ENCODE measurements around the gene CRHR1. TPM values are rescaled to one million over a fixed set of nuclear protein-coding genes. Genes with fewer than 3 reads are reported as not detected.

CRHR1 gene
- total RNA-seq, 1 donor from 2014 or later: not detected

DNA sequence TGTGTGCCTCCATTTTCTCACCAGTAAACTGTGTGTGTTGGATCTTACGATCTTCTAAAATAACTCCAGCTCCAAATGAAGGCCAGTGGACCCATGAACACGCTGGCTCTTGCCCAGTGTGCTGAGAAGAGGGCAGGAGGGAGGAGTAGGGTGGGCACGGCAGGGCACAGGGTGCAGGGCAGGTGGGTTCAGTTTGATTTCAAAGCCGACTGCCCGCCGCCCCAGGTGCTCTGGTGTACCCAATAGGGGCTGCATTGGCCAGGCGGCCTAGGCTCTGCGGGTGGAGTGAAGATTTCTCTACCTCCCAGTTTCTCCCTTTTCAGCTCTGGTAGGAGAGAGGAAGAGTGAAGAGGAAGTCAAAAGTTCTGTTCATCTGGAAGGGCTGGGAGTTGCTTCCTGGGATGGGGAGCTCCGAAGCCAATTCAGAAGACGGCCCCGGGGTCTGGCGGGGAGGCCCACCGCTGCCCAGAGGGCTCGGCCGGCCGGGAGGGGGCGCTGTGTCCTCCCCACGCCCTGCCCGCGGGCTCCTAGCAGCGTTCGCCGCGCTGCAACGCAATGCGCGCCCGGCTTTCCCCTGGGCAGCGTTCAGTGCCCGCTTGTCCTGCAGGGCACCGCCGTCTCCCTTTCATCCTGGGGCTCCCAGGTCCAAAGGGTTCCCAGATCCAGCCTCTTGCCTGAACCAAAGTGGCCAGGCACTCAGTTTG, 1.1 kb upstream of the CRHR1 start:
- FAIRE-seq (no peak), DNase-seq (ENCODE audit: low read depth) (no peak)
- no peaks in the 10 kb centered on the region for H3K36me3 ChIP-seq (ENCODE audit: control insufficient read depth, insufficient read depth, low read length)
- TF ChIP-seq, protein P1, sequence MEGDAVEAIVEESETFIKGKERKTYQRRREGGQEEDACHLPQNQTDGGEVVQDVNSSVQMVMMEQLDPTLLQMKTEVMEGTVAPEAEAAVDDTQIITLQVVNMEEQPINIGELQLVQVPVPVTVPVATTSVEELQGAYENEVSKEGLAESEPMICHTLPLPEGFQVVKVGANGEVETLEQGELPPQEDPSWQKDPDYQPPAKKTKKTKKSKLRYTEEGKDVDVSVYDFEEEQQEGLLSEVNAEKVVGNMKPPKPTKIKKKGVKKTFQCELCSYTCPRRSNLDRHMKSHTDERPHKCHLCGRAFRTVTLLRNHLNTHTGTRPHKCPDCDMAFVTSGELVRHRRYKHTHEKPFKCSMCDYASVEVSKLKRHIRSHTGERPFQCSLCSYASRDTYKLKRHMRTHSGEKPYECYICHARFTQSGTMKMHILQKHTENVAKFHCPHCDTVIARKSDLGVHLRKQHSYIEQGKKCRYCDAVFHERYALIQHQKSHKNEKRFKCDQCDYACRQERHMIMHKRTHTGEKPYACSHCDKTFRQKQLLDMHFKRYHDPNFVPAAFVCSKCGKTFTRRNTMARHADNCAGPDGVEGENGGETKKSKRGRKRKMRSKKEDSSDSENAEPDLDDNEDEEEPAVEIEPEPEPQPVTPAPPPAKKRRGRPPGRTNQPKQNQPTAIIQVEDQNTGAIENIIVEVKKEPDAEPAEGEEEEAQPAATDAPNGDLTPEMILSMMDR (IDR thresholded peaks at IDR 0.05; ENCODE audit: insufficient read depth, low read length, severe bottlenecking): peak; percentile 45
- no peak overlapping the region for H3K4me3 ChIP-seq (ENCODE audit: low read depth, low read length)
- peaks cover 34% of the 10 kb centered on the region for H3K27me3 ChIP-seq (ENCODE audit: control insufficient read depth, insufficient read depth, low read length)

DNA sequence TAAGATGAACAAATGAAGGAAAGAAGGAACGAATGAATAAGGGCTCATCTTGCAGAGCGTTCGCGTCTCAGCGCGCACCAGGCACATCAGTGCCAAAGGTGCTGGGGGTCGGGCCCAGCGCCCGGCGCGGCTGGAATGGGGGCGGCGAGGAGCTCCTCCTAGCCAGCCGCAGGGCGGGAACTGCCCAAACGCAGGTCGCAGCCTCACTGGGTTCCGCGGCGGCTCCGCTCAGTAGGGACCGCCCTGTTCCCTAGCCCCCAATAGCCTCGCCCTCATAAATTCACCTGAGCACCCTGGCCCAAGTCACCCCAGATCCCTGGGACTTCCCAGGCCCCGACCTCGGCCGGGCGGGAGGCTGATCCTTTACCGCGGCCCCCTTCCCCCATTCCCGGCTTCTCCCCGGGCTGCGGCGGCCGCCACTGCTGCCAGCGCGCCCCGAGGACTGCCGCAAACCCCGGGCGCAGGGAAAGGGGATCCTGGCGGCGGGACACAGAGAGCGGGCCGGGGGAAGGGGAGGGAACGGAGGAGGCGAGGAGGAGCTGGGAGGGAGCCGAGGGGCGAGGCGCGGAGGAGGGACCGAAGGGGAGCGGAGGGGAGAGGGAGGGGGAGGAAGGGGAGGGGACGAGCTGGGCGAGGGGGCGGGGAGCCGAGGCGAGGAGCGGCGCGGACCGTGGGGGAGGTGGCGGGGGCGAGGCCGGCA, 377 bp upstream of the CRHR1 start:
- DNase-seq (ENCODE audit: low read depth) (no peak), FAIRE-seq (no peak)
- H3K4me3 ChIP-seq (ENCODE audit: low read depth, low read length): peak overlapping the region; percentile 7
- peaks cover 38% of the 10 kb centered on the region for H3K27me3 ChIP-seq (ENCODE audit: control insufficient read depth, insufficient read depth, low read length)
- TF ChIP-seq, protein P1 (IDR thresholded peaks at IDR 0.05; ENCODE audit: insufficient read depth, low read length, severe bottlenecking): no peak
- H3K36me3 ChIP-seq (ENCODE audit: control insufficient read depth, insufficient read depth, low read length): no peaks in the 10 kb centered on the region

DNA sequence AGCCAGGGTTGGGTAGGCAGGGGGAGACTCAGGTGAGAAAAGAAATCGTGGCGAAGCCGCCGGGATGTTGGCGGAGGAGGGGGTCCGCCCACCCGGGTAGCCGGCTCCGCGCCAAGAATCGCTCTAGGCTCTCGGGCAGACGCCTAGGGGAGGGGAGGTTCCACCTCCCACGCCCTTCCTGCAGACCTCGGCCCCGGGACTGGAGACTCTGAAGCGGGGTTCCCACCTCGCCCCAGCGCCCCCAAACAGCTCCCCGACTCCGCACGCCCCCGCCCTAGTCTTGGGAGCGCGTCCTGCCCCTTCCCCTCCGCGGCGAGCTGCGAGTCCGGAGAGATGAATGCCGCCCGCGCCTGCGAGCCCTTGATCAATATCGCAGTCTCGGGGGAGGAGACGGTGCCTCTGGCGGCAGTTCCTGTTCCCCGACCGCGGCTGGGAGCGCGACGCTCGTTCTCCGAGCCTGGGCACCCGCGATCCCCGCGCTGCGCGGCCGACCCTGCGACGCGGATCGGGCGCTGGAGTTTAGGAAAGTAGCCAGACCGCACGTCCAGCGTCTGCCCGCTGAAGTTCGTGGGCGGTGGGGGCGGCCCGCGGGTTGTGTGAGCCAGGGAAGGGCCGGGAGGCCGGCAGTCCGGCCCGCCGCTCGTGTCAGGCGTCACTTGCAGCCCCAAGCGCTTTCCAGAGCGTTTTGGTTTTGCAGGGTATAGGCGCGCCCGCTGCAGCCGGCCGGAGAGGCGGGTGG, 790 bp downstream of the CRHR1 start:
- FAIRE-seq: no peak
- TF ChIP-seq, protein P1 (IDR thresholded peaks at IDR 0.05; ENCODE audit: insufficient read depth, low read length, severe bottlenecking): peak; percentile 23
- Histone ChIP-seq H3K4me3 (ENCODE audit: low read depth, low read length) (peak overlapping the region; percentile 20), H3K36me3 (ENCODE audit: control insufficient read depth, insufficient read depth, low read length) (no peaks in the 10 kb centered on the region), H3K27me3 (ENCODE audit: control insufficient read depth, insufficient read depth, low read length) (peaks cover 44% of the 10 kb centered on the region)
- DNase-seq (ENCODE audit: low read depth): no peak

DNA sequence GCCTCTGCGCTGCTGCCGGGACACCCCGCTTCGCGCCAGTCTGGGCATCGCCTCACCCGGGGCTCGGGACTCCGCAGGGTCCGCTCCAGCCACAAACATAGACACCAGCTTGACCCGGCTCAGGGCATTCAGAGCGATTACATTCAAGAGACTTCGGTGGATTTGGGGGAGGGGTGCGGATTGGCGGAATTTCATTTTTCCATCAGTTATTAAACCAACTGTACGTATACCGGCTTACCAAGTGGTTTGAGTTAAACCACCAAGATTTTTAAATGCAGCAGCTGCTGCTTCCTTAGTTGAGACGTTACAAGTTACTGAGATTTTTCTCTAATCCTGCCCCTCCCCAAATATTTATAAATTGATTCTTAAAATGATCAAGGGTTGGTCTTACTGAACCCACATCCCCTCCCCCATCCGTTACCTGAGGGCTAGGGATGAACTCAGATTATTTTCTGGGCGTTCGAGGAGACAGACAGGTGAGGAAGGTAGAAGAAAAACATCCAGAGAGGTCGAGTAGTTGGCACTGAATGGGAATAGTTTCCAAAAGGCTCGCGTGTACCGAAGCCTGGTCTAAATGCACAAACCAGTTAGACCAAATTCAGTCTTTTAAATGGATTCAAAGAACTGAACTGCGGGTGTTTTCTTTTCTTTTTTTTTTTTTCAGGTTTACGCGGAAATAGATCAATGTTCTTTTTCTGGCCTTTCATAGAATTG, 1.5 kb downstream of the CRHR1 start:
- no peak for DNase-seq (ENCODE audit: low read depth)
- no peak for FAIRE-seq

DNA sequence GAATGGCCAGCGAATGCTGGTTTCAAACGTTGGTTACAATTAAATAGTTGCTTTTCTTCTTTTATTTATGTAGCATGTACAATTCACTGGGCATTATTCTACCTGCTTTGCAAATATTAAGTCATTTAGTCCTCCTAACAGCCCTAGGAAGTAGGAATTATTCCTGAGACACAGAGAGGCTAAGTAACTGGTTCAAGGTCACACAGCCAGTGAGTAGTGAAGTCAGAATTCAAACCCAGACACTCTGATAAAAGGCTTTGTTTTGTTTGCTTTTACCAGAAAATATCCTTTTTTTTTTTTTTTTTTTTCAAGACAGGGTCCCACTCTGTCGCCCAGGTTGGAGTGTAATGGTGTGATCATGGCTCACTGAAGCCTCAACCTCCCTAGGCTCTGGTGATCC, 2.2 kb downstream of the CRHR1 start:
- Histone ChIP-seq H3K4me3 (ENCODE audit: low read depth, low read length) (no peak overlapping the region), H3K27me3 (ENCODE audit: control insufficient read depth, insufficient read depth, low read length) (peaks cover 49% of the 10 kb centered on the region), H3K36me3 (ENCODE audit: control insufficient read depth, insufficient read depth, low read length) (no peaks in the 10 kb centered on the region)
- TF ChIP-seq, protein P1 (IDR thresholded peaks at IDR 0.05; ENCODE audit: insufficient read depth, low read length, severe bottlenecking): no peak
- no peak for FAIRE-seq
- DNase-seq (ENCODE audit: low read depth): no peak

More for the DNA sequence above, 1.5 kb downstream of the CRHR1 start:
- H3K4me3 ChIP-seq (ENCODE audit: low read depth, low read length): no peak overlapping the region
- H3K36me3 ChIP-seq (ENCODE audit: control insufficient read depth, insufficient read depth, low read length): no peaks in the 10 kb centered on the region
- TF ChIP-seq, protein P1 (IDR thresholded peaks at IDR 0.05; ENCODE audit: insufficient read depth, low read length, severe bottlenecking): no peak
- H3K27me3 ChIP-seq (ENCODE audit: control insufficient read depth, insufficient read depth, low read length): peaks cover 44% of the 10 kb centered on the region

Data from bronchial epithelial cell (primary cell).